ENCODE data around the gene IZUMO3. TPM values are rescaled to one million over a fixed set of nuclear protein-coding genes. Genes with fewer than 3 reads are reported as not detected.

Gene IZUMO3
- total and polyA plus RNA-seq, 2 of the 8 experiments (the other 6 are each of a cell fraction or from before 2014, with no cell fraction given) = not detected

- no peak for DNase-seq (ENCODE audit: low read depth in 1 of 2, low spot score in 2 of 2)
- WGBS, 2 experiments (ENCODE audit: extremely low coverage in 1 of 2, insufficient coverage in 1 of 2, insufficient read length in 1 of 2, insufficient replicate concordance in 2 of 2, low coverage in 1 of 2, low lambda C conversion rate in 2 of 2, missing lambda C conversion rate in 1 of 2) = 25% methylated on average over 2 of the region's 2 CpGs; no CpG with 5 or more reads in 1 of the 2 experiments
- H3K9ac ChIP-seq (replicated peaks in 1 of 4; ENCODE audit: extremely low read depth in 1 of 4, low read depth in 3 of 4, low read length in 3 of 4) = no peak overlapping the region
Measured at GRCh38 chr9:24498632-24499031, 47.1 kb downstream of the IZUMO3 start.

More at GRCh38 chr9:24498632-24499031, 47.1 kb downstream of the IZUMO3 start:
- peak; percentile 77 for FAIRE-seq
- ChIA-PET CTCF (ENCODE audit: partially characterized antibody) (no interaction called here), POLR2A (ENCODE audit: partially characterized antibody) (interaction anchor here (1.9 kb wide), 1 partner anchor 11 kb away, joined by 4 read pairs; no protein-coding TSS in a partner anchor)
- Histone ChIP-seq H3K23ac (ENCODE audit: insufficient read length) (no peak overlapping the region), H3K4me3 (ENCODE audit: extremely low read depth in 1 of 4, insufficient read depth in 2 of 4, low read depth in 3 of 4, low read length in 4 of 4) (peak overlapping the region in 1 of 4 experiments; percentile 30; a peak in 1 of 8 replicates), H3K4me1 (replicated peaks in 1 of 4; ENCODE audit: control insufficient read depth in 3 of 4, insufficient read depth in 4 of 4, low read length in 3 of 4) (peaks cover 0 to 23% (median 5%) of the 10 kb centered on the region in 4 experiments; a peak in 5 of 7 replicates), H4K5ac (ENCODE audit: insufficient read length, low read depth, low read length) (no peak overlapping the region), H4K91ac (replicated peaks; ENCODE audit: insufficient read length, low read length) (no peak overlapping the region), H3K56ac (replicated peaks; ENCODE audit: insufficient read length, low read depth, low read length) (no peak overlapping the region), H2BK120ac (replicated peaks; ENCODE audit: low read depth, low read length) (no peak overlapping the region), H2AK5ac (ENCODE audit: low read depth, low read length) (no peak overlapping the region), H2AFZ (ENCODE audit: low read length) (no peak overlapping the region), H2BK20ac (ENCODE audit: low read length) (peak overlapping the region; percentile 66; the same call in 1 of the 2 replicates), H4K8ac (ENCODE audit: extremely low read depth, insufficient read depth, low read length) (no peak overlapping the region), H3K36me3 (ENCODE audit: control insufficient read depth in 2 of 4, insufficient read depth in 4 of 4, low read length in 3 of 4) (no peaks in the 10 kb centered on the region), H3K79me1 (ENCODE audit: low read depth, low read length) (no peaks in the 10 kb centered on the region), H2BK15ac (ENCODE audit: low read length) (no peak overlapping the region), H2BK5ac (ENCODE audit: low read depth, low read length) (0 out of 2 replicates have a peak overlapping the region, but pooled peaks have one; percentile 87), H2BK12ac (ENCODE audit: low read depth, low read length) (no peak overlapping the region), H3K14ac (ENCODE audit: insufficient read length) (no peak overlapping the region), H3K18ac (ENCODE audit: extremely low read depth, low read length) (no peak overlapping the region), H3K9me3 (ENCODE audit: insufficient read depth in 2 of 2, low read depth in 1 of 2, low read length in 1 of 2) (no peaks in the 10 kb centered on the region), H3K4me2 (ENCODE audit: insufficient read depth in 1 of 2, low read depth in 2 of 2, low read length in 2 of 2) (peak overlapping the region in 1 of 2 experiments; percentile 7; a peak in 1 of 4 replicates), H4K20me1 (replicated peaks in 1 of 2; ENCODE audit: control insufficient read depth in 1 of 2, insufficient read depth in 2 of 2, low read length in 2 of 2) (no peaks in the 10 kb centered on the region), H3K27me3 (replicated peaks in 1 of 4; ENCODE audit: control insufficient read depth in 3 of 4, extremely low read depth in 1 of 4, insufficient read depth in 3 of 4, low read length in 3 of 4) (no peaks in the 10 kb centered on the region), H3K27ac (ENCODE audit: low read depth, low read length) (no peak overlapping the region), H3K79me2 (ENCODE audit: control insufficient read depth in 1 of 2, insufficient read depth in 2 of 2, low read length in 2 of 2) (no peaks in the 10 kb centered on the region), H3K4ac (replicated peaks; ENCODE audit: insufficient read length, low read depth, low read length) (no peak overlapping the region), H3K23me2 (ENCODE audit: low read depth, low read length) (no peaks in the 10 kb centered on the region)
- TF ChIP-seq USF2 (IDR thresholded peaks at IDR 0.05; ENCODE audit: low read length) (no peak), TEAD4 (IDR thresholded peaks at IDR 0.05; ENCODE audit: low read depth, low read length) (peak; percentile 53; the same call in 1 of the 2 replicates), JUND (IDR thresholded peaks at IDR 0.05; ENCODE audit: low read length) (no peak), EGR1 (IDR thresholded peaks at IDR 0.05; ENCODE audit: borderline replicate concordance, low read depth, low read length) (no peak), RBBP5 (IDR thresholded peaks at IDR 0.05; ENCODE audit: borderline replicate concordance, low read depth, low read length) (no peak), HDAC6 (IDR thresholded peaks at IDR 0.05; ENCODE audit: low read depth, low read length) (no peak), KDM5A (IDR thresholded peaks at IDR 0.05; ENCODE audit: low read length) (no peak)
